IPS-18a (cell line): ENCODE results near the gene SDR42E2.

Experiments
- H3K27ac ChIP-seq: one replicate; pipeline ENCODE4 v1.5.1; 2013; ENCODE audit warnings: low read length
- H3K27me3 ChIP-seq: one replicate; pipeline ENCODE4 v1.6.1; 2013; ENCODE audit warnings: mild to moderate bottlenecking, low read length; ENCODE audit not compliant: control insufficient read depth, insufficient read depth
- H3K36me3 ChIP-seq: one replicate; pipeline ENCODE4 v1.6.1; 2013; ENCODE audit warnings: low read depth, low read length; ENCODE audit not compliant: control insufficient read depth
- H3K4me1 ChIP-seq: one replicate; pipeline ENCODE4 v1.6.1; 2013; ENCODE audit warnings: low read depth, low read length; ENCODE audit not compliant: control insufficient read depth
- H3K4me3 ChIP-seq: one replicate; pipeline ENCODE4 v1.5.1; 2013; ENCODE audit warnings: low read length
- H3K9ac ChIP-seq: one replicate; pipeline ENCODE4 v1.6.1; 2013; ENCODE audit warnings: mild to moderate bottlenecking, low read length, moderate library complexity
- H3K9me3 ChIP-seq: one replicate; pipeline ENCODE4 v1.6.1; 2013; ENCODE audit warnings: low read depth, low read length; ENCODE audit not compliant: control insufficient read depth

SDR42E2 gene

GRCh38 chr16:22240023-22240710 lies 77.9 kb downstream of the SDR42E2 start:
- Histone ChIP-seq H3K36me3 (no peaks in the 10 kb centered on the region), H3K27me3 (no peaks in the 10 kb centered on the region), H3K4me1 (no peaks in the 10 kb centered on the region), H3K4me3 (no peak overlapping the region), H3K9me3 (no peaks in the 10 kb centered on the region), H3K27ac (no peak overlapping the region), H3K9ac (no peak overlapping the region)
